Stimulated activated CD4-positive, alpha-beta T cell treated with anti-CD3 and anti-CD28 coated beads, TNF-alpha, amount 100 ng/mL, for 48 hours (primary cell): ENCODE results near the gene TNFRSF8.

ENCODE experiments used
- DNase-seq, 3 donors: peaks; one replicate each; pipeline ENCODE4 v3.0.0-alpha.2; 2020; ENCODE audit warnings: low read depth in 3 of 3

Gene TNFRSF8

DNA sequence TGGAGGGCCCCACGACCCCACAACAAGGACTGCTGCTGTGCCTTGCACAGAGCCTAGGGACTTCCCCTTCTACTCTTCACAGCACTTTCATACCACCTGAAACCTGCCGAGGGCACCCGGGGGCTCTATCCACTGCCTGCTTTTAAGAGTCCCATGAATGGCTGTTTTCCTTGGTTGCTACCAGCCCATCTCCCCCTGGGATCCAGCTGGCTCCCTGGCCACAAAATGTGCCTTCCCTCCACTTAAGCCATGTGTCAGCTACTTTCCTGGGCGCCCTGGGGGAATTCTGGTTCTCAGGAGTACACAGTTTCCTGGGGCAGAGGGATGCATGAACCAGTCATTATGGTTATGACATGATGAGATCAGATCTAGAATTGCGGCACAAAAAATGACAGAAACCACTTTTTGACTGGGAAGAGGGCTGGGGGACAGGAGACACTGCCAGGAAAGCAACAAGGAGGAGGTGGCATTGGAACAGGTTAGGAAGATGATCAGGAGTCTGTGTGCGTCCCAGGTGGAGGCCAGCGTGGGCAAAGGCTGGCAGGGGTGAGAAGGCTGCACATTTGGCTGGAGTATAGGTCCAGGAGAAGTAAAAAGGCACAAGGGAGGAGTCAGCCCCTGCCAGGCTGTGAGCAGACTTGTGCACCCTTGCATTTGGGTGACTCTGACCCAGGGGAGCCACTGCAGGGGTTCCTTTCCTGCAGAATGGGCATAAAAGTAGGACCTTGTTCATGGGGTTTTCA lies 3.2 kb upstream of the TNFRSF8 start:
- no peak for DNase-seq

DNA sequence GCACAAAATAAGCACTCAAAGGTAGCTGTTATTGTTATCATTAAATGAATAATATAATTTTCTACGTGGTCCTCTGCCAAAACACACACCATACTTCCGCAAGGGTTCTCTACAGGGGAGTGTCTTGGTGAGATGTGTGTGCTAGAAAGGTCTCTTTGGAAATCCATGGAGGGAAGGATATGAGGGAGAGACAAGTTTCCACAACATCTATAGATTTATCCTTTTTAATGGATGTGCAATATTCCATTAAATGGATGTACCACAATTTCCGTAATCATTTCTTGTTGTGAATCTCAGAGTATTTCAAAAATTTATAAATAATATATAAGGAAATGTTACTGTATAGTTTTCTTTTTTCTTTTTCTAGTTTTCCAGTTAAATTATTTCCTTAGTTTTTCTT lies 2.6 kb upstream of the TNFRSF8 start:
- DNase-seq = no peak

DNA sequence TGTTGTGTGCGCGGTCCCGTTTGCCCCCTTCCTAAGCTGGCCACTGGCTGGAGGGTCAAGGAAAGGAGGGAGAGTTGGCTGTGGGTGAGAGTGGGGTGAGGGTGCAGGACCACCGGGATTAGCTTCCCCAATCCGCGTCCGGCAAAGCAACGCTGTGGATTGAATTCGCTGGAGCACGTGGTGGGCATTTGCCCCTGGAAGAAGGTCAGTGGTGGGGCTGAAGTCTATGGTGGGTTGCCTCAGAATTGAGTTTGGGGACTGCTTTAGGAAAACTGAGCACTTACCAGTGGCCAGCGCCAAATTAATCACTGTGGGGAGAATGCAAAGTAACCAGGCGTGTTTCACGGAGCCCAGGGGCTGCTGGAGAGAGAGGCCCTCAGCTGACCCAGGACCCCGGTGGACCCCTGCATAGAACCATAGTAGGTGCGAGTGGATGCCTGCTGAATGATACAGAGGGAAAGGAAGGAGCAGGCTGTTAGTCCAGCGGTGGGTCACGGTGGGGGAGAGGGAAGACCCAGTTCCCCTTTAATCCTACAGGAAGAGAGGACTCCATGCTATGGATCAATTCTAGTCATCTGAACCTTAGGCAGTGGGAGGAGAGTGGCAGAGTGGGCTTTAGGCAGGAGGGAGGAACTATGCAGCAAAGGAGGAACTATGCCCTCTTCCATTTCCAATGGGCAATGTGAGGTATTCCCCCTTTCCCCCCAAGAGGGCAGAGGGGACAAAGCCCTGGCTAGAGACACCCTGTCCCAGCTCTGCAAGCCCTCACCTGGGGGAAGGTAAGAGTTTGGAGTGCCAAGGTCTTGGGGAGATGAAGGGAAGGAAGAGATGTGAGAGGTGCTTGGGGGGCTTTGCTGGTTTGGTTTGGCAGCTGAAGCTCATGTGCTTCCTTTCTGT lies 1.2 kb downstream of the TNFRSF8 start:
- no peak for DNase-seq

DNA sequence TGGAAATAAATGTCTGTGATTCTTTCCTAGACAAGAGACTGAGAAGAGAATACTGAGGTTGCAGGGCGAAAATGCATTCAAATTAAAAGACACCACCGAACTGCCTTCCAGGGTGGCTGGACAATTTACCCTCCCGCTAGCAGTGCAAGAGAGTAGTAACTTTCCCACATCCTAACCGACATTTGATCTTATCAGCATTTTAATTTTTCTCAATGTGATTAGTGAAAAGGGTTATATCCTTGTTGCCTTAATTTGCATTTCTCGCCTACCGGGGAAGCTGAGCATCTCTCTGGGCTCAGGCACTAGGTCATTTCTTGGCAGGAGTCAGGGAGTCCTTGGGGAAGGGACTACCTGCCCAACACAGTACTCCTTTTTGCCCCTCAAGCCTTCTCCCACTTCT lies 2.8 kb downstream of the TNFRSF8 start:
- no peak for DNase-seq

DNA sequence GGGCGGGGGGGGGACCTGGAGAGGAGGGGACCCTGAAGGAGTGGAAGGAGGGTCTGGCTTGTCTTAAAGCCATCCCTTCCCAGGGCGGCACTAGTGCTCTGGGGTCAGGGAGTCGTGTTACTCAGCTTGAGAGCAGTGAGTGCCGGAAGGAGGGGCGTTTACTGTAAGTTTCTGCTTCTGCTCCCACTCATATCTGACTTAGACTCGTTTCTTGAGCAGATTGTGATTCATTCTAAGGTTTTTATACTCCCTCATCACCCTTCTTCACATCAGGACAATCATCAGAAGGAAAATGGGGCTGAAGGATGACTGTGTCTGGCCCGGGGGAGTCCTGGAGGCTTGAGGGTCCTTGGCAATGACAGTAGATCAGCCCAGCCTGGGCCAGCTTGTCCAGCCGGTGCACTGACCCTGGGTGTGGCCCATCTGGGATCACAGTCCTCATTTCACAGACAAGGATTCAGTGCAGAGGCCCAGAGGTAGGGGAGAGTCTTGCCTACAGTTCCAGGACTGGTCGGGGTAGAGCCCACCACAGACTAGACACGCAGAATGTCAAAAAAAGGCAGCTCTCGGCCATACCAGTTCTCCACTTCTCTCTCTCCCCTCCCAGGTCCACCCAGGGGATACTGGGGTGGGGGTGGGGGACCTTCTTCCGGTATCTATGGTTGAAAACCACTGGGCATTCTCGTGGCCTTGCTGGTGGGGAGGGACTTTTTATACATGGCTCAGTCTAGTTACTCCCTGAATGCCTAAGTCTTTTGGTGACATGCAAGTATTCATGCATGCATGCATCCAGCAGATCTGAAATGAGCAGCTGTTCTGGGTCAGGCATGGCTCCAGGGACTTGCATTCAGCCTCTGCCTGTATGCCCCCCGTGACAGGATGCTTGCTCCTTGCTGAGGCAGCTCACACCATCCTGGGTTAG lies 5.1 kb downstream of the TNFRSF8 start:
- peak in 1 of 3 donors; percentile 66 for DNase-seq

DNA sequence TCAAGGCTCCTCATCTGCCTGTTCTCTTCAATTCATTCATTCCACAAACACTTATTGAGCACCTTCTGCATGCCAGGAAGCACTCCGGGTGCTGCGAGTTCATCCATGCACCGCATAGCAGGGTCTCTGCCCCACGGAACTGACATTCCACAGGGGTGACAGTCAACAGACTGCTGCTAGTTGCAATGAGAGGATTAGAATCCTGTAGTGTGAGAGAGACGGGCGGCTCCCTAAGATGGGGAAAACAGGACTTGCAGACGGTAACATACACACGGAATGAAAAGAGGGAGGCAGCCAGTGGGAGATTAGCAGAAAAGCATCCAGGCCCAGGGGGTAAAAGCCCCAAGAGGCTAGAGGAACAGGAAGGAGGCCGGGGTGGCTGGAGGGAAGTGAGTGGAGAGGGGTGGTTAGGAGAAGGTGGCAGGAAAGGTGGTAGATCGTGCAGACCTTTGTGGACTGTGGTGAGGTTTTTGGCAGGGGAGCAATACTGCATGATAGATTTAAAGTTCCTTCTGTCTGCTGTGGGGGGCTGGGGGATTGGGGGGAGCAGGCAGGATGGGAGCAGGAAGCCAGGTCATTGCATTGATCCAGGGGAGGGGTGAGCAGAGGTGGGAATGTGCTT lies 6.6 kb downstream of the TNFRSF8 start:
- no peak for DNase-seq

DNA sequence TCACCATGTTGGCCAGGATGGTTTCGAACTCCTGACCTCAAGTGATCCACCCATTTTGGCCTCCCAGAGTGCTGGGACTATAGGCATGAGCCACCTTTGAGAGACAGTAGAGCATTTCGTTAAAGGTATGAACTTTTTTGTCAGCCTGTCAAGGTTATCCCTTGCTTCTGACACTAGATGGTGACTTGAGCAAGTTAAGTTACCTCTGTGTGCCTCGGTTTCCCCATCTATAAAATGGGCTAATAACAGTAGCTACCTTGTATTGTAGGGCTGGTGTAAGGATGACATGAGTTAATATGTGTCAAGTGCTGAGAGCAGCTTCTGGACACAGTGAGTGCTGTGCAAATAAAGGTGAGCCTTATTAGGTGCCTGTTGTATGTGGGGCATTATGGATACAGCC lies 8.8 kb downstream of the TNFRSF8 start:
- no peak for DNase-seq

DNA sequence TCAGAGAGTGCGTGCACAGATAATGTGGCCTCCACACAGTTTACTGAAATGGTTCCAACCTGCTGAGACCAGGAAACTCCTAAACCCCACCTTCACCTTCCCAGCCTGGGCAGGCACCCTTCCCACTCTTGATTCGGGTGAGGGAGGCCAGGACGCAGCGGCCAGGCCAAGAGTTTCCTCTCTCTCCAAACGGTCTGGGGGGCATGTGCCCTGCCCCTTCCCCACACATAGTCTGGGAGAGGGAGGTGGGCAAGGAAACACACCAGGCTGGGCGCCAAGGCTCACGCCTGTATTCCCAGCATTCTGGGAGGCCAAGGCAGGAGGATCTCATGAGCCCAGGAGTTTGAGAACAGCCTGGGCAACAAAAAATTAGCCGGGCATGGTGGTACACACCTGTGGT lies 9.6 kb downstream of the TNFRSF8 start:
- no peak for DNase-seq

DNA sequence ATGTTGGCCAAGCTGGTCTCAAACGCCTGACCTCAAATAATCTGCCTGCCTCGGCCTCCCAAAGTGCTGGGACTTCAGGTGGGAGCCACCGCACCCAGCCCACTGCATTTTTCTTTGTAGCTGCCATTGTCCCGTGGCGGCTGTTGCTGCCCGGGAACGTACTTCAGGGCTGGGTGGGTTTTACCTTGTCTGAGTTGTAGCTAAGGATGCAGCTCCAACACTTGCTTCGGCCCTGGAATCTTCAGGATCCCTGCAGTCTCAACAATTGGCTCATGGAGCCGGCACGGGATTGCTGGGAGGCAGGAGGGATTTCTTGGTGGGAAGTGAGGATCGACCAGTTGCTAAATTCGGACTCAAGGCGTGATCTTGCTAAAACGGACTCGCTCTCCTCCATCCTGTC lies 10.7 kb downstream of the TNFRSF8 start:
- no peak for DNase-seq

DNA sequence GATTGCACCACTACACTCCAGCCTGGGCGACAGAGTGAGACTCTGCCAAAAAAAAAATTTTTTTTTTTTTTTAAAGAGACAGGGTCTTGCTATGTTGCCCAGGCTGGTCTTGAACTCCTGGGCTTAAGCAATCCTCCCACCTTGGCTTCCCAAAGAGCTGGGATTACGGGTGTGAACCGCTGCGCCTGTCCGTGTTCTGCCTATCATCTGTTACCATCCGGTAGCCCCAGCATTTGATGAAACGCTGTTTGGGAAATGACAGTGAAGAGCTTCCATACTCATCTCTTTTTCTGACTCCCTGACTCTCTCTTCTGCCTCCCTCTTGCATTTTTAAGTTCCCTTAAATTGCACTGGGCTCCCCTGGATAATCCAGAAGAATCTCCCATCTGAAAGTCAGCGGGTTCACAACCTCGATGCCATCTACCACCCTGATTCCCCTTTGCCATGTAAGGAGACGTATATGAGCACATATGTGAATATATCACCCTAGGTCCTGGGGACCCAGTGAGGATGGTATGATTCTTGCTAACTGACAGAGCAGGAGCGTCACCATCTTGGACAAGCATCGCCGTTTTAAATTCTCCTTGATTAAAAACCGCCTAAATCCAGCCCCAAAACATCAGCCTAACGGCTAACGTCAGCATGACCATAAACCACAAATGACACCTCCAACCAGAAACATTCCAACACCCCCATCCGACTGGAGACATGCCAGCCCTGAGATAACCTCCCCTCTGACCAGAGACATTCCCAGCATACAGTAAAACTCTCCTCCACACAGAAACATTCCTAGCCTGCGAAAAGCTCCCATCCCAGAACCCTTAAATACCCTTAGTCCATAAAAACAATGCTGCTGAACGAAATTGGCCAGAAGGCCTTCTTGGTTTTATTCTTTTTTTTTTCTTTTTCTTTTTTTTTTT lies 12.4 kb downstream of the TNFRSF8 start:
- DNase-seq = no peak

DNA sequence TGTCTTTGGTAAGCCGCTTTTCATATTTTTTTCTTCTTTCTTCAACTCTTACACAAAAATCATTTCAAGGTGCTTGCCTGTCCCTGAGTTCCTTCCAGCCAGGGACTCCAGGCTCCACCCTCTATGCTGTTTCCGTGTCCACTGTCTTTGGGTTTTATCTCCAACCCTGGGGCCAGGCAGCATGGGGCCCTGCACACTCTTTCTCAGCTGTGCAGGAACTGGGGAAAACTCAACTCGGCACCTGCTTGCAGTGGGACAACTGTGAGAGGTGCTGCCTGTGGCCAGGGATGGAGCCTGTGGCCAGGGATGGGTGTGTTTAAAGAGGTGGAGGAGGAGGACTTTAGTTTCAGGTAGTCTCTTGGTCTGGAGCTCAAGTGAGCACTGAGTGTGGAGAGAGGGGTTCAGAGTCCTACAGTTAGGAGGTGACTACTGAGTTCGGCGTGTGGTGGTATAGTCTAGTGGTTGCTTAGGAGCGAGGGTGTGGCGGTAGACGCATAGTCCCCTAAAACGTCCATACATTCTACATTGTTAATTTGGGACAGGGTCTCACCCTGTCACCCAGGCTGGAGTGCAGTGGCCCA lies 13.4 kb downstream of the TNFRSF8 start:
- DNase-seq = no peak

DNA sequence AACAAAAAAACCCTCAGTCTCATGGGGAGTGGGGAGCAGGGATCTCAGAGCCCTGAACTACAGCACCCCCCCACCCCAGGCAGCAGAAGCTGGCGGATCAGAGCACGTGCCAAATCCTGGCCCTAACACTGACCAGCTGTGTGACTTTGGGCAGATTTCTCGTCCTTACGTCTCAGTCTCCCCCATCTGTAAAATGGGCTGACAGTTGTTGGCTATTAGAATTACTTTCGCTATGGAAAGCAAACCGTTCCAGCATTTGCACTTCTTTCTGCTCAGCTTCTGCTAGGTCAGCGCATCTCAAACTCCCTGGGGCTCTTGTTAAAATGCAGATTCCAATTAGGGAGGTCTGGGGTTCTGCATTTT lies 15.5 kb downstream of the TNFRSF8 start:
- no peak for DNase-seq

DNA sequence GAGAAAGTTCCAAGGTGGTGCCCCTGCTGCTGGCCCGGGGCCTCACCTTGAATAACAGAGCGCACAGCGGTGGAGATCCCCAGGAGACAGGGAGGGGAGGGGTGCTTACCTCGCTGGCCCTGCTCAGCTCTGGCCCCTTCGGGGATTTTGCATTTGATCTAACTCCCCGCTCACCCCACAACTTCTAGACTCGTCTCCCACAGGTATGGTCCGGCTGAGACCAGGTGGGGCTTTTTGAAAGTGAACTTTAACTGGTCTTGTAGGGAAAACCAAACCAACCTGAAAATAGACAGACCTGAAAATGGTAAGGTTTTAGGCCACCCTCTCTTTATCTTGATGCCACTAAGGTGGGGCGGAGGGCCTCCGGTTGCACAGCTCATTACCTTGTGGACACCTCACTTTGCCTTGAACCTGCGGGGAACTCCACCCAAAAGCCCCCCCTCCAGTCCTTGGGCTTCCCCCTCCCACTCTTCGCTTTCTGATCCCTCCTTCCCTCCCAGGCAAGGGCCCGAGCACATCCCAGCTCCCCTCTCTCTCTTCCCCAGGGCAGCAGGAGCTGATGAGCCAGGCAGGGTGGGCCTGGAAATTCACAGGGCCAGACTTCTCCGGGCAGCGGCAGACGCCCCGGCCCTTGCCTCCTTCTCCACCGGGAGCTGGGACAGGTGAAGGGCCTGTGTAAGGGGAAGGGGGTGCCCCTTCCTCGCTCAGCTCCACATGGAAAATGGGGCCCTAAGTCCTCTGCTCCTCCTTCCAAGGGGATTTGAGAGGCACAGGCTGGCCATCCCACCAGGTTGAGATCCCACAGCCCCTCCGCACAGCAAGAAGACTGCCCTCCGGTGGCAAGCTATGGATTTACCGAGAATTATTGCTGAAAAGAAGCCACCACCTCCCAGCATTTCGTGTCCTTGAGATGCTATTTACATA lies 16.1 kb downstream of the TNFRSF8 start:
- no peak for DNase-seq

DNA sequence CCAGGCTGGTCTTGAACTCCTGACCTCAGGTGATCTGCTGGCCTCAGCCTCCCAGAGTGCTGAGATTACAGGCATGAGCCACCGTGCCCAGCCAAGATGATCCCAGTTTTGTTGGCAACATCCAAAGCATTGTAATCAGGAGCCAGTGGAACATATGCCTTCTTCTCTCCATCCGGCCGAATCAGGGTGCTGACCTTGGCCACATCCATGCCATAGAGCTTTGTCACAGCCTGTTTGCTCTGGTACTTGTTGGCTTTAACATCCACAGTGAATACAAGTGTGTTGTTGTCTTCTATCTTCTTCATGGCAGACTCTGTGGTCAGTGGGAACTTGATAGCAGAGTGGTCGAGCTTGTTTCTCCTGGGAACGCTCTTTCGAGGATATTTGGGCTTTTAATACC lies 17.1 kb downstream of the TNFRSF8 start:
- DNase-seq = no peak

DNA sequence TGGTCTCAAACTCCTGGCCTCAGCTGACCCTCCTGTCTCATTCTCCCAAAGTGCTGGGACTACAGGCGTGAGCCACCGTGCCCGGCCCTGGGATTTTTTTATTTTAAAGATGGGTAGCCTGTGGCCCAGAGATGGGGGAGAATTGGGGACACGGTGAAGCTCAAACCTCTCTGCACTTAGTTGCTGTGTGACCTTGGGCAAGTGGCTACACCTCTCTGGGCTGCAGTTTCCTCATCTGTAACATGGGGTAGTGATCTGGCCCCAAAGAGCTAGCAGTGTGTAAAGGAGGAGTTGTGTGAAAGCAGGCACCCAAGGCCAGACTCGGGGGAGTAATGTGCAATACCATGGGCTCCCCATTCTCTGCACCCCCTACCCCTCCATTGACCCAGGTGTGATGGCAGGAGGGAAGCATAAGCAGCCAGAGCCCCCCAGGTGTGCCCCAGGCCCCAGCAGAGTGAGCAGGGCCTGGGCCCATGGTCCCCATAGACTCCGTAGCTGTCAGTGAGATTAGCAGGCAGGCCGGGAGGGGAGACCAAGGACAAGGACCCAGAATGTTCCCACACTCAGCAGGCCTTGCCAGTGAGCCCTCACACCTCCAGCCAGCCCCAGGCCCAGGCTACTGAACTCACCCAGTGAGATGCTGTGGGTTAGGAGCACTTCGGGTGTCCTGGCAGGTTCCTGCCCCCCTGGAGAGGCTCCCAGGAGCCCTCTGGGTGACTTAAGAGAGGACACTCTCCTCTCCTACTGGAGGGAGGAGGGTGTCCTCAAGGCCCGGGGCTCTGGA lies 17.9 kb downstream of the TNFRSF8 start:
- no peak for DNase-seq

DNA sequence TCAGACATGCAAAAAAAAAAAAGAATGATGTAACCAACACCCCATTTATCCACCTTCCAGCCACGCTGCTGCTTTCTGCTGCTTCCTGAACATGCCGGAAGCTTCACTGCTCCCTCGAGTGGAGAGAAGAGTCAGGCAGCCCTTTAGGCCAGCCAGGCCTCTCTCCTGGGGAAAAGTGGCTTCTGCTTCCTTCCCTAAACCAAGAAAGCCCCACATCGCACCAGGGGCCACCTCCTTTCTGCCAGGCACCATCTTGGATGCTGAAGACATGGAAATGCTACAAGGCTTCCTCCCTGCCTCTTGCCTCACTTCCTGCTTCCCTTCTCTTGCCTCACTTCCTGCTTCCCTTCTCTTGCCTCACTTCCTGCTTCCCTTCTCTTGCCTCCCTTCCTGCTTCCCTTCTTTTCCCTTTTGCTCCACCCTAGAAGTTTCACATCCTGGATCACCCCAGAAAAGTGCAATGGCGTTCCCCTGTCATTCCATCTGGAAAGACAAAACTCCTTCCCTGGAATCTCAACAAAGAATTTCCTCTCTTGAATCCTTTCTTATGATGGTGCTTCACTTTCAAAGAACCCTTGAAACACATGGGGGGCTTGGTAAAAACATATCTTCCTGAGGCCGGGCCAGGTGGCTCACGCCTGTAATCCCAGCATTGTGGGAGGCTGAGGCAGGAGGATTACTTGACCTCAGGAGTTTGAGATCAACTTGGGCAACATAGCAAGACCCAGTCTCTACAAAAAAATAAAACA lies 18.7 kb downstream of the TNFRSF8 start:
- no peak for DNase-seq

DNA sequence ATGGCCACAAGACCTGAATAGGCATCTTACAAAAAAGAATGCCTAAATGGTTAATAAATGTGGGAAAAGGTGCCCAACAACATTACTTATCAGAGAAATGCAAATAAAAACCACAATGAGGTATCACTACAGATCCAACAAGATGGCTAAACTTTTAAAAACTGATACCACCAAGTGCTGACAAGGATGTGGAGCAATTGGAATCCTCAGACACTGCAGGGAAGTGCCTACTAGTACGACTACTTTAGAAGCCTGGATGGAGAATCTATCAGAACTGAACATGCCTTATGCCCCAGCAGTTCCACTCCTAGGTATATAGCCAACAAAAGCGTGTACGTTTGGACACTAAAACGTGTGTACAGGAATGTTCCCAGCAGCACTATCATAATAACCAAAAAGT lies 19.9 kb downstream of the TNFRSF8 start:
- no peak for DNase-seq

DNA sequence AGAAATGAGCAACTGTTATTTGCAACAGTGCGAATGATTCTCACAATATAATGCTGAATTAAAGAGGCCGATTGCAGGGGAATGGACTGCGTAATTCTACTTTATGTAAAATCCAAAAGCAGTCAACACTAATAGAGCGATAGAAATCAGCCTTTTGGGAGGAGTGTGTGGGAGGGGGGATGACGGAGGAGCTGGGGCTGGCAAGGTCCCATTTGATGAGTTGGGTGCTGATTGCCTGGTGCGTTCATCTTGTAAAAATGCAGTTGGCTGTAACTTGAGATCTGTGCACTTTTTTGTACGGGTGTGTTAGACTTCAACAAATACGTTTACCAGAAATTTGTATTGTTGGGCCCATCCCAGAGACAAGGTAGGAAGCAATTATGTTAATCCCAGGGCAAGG lies 20.7 kb downstream of the TNFRSF8 start:
- DNase-seq = no peak
